ENCODE data around the gene DEPDC5.
"Not testable (repeated sequence)": the region's sequence is repeated elsewhere in the genome, so short reads cannot be mapped to it uniquely, and the experiment has no call there.

Gene DEPDC5

DNA sequence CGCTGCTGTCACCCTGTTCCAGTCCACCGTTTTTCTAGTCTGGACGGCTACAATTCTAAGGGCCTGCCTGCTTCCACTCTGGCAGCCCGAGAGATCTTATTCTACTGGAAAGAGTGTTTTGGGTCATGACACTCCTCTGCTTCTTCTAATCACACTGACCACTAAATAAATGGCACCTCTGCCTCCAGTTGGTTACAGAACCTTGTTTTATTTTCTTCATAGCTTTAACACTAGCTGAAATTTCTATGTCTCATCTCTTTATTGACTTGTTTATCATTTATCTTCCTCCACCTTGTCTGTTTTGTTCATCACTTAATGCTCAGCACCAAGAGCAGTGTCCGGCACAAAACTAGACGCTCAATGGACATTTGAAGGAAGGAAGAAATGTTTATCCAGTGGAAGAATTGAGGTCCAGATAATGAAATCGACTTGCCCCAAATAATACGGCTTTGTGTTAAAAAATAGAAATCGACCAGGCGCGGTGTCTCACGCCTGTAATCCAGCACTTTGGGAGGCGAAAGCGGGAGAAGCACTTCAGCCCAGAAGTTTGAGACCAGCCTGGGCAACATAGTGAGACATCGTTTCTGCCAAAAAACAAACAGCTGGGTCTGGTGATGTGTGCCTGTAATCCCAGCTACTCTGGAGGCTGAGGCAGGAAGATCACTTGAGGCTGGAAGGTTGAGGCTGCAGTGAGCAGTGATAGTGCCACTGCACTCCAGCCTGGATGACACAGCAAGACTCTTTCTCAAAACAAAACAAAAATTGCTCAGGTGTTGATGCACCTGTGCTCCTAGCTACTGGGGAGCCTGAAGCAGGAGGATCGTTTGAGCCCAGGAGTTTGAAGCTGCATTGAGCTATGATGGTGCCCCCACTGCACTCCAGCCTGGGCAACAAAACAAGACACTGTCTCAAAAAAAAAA is 3.2 kb upstream of the DEPDC5 start:
- DNase-seq, result no peak

DNA sequence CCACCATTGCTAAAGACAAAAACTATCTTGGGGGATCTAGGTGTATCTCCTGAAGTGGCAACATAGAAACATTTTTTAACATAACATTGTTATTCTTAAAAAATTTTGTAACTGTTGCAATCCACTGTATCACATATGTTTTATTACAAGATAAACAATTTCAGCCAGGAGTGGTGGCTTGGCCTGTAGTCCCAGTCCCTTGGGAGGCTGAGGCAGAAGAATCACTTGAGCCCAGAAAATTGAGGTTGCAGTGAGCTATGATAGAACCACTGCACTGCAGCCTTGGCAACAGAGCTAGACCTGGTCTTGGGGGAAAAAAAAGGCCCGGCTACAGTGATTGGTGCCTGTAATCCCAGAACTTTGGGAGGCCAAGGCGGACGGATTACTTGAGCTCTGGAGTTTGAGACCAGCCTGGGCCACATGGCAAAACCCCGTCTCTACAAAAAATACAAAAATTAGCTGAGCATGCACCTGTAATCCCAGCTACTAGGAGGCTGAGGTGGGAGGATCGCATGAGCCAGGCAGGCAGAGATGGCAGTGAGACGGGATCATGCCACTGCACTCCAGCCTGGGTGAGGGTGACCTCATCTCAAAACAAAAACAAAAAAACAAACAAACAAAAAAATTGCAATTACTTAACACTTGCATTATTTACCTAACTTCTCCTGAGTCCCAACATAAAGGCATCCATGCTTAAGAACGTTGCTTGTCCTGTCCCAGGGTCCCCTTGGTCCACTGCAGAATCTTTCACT is 1.5 kb upstream of the DEPDC5 start:
- DNase-seq, result no peak

DNA sequence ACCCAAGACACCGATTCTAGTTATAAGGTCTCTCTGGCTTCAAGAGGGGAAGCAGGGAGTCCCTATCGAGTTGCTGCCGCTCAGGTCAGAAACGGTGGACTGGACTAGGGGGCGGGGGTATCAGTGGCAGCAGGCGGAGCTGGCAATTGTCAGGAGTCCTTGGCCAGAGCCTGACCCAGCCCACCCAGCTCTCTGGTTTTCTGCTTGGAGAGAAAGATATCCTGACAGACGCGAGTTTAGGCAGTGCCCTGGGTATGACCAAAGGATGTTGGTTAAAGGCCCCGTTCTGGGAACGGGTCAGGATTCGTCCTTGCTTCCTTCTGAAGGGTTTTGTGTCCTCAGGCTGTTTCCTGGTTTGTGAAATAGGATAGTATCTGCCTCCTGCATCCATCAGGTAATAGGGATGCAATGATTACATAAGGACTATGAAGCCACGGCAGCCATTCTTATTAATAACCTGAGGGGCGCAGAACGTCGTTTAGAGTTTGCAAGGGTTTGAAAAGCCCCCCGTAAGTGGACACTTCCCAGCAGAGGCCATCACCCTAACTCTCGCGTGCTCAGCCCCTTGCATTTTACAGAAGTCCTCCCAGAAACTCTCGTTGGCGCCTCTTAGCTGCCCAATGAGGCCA is 700 bp upstream of the DEPDC5 start:
- peak; percentile 70 for DNase-seq

DNA sequence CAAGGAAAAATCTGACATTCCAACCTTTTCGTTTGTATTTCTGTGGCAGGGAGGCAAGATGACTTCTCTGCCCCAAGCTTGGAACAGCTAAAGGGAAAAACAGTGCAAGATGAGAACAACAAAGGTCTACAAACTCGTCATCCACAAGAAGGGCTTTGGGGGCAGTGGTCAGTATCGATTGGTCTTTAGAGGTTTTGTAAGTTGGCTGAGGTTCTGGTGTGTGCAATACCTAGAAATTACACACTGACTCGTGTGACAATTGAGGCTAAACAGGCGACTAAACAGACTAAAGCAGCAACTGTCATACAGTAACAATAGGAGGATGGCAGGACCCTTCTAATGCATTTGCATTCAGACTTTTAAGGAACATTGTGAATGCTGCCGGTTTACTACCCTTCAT is 994 bp downstream of the DEPDC5 start:
- no peak for DNase-seq

DNA sequence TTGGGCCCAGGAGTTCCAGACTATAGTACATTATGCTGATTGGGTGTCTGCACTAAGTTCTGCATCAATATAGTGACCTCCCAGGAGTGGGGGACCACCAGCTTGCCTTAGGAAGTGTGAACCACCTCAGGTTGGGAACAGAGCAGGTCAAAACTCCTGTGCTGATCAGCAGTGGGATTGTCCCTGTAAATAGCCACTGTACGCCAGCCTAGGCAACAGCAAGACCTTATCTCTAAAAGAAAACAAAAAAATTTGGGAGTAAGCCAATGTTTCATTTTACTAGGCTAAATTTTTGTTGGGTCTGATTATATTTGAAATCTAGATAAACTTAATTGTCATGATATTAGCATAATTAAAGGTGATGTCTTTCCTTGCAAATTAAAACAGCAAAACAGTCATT is 3.4 kb downstream of the DEPDC5 start:
- DNase-seq, result no peak

DNA sequence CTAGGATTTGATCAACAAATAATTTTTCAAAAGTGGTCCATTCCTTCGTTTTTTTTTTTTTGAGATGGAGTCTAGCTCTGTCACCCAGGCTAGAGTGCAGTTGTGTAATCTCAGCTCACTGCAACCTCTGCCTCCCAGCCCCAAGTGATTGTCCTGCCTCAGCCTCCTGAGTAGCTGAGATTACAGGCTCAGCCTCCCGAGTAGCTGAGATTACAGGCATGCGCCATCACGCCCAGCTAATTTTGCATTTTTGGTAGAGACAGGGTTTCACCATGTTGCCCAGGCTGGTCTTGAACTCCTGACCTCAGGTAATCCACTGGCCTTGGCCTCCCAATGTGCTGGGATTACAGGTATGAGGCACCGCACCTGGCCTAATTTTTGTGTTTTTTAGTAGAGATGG is 5.0 kb downstream of the DEPDC5 start:
- DNase-seq, result not testable (repeated sequence)

DNA sequence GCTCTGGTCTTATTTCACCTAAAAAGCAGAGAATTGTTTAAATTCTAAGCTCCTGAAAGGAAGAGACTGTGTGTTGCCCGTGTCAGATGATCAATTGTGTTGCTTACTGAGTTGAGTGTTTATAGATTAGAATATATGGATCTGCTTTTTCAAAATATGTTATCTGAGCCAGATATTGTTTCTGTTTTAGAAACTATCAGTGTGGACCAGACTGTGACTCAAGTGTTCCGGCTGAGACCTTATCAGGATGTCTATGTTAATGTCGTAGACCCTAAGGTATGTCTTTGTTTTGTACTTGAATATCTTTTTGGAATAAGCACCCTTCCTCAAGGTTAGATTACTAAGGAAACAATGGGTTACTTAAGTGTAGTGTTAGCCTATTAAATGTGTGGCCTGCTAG is 11.0 kb downstream of the DEPDC5 start:
- DNase-seq, result no peak

DNA sequence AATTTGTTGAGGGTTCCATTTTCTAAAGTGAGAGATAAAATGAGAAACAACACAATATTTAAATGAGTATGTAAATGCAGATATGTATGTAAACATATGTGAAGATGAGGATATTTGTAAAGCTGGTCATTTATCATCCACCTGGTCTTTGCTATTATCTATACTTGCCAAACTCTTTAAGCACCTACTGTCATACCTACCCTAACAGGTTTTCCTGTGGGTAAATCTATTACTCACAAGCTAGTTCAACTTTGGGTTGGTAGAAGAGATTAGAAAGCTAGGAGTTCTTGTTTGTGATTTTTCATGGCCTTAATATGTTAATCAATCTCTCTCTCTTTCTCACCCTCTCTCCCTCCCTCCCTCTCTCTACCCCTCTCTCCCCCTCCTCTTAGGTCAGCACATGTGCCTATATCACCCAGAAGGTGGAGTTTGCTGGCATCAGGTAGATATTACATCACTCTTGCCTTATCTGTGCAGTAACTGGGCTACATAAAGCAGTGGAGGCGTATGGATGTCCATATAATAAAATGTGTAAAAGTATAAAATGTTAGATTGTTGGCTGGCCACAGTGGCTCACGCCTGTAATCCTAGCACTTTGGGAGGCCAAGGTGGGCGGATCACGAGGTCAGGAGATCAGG is 14.7 kb downstream of the DEPDC5 start:
- peak; percentile 28 for DNase-seq

DNA sequence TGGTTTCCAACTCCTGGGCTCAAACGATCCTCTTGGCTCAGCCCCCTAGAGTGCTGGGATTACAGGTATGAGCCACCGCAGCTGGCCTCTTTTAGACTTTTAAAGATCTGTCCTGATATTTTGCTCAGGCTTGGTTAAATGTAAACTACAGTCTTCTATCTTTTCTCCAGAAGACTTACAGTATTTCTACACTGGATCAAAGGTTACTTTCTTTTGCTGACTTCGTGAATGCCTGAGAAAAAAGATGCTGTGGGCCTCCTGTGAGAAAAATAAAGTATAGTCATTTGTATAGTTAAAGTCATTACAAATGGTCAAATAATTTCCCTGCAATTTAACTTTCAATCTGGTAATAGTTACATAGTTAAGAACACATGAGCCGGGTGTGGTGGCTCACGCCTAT is 19.6 kb downstream of the DEPDC5 start:
- no peak for DNase-seq

DNA sequence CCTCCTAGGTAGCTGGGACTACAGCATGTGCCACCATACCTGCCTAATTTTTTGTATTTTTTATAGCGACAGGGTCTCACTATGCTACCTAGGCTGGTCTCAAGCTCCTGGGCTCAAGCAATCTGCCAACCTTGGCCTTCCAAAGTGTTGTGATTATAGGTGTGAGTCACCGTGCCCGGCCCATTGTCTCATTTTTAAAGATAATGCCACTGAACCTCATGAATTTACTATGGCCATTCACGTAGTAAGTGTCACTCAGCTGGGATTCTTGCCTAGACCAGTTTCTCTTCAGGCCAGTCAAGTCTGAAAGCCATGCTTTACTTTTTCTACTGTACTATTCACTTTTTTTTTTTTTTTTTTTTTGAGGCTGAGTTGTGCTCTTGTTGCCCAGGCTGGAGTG is 22.4 kb downstream of the DEPDC5 start:
- no peak for DNase-seq

DNA sequence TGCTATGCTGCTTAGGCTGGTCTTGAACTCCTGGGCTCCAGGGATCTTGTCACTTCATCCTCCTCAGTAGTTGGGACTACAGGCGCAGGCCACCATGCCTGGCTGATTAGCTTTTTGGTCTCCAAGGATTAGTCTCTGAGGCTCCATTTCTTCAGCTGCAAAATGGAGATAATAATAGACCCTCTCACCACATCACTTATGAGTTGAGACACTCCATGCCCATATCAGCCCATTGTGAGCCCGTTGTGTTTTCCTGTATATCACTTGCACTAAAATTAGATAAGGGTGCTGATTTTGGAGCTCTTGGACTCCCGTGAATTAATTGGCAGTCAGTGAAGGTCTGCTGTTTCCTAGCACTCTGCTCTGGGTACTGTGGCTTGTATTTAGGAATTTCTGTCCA is 36.0 kb downstream of the DEPDC5 start:
- DNase-seq, result no peak

DNA sequence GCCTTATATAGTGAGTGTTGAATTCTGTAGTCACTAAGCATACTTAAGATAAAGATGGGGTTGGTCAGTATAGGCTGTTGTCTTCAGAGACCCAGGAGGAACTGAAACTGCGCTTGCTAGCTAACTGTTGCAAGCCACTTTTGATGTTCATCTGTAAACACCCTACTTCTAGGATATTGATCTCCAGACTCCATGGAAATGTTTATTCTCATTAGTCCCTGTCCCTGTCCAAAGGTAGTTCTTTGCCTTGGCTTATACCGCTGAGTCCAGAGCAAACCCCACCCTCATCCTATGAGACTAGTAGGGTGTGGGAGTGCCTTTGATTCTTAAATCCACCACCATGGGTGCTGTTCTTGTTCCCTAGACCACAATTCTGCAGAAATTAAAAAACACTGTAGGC is 36.4 kb downstream of the DEPDC5 start:
- no peak for DNase-seq

DNA sequence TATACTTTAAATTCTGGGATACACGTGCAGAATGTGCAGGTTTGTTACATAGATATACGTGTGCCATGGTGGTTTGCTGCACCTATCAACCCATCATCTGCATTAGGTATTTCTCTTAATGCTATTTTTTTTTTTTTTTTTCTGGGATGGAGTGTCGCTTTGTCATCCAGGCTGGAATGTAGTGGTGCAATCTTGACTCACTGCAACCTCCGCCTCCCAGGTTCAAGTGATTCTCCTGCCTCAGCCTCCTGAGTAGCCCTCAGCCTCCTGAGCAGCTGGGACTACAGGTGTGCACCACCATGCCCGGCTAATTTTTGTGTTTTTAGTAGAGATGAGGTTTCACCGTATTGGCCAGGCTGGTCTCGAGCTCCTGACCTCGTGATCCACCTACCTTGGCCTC is 45.5 kb downstream of the DEPDC5 start:
- DNase-seq, result not testable (repeated sequence)

DNA sequence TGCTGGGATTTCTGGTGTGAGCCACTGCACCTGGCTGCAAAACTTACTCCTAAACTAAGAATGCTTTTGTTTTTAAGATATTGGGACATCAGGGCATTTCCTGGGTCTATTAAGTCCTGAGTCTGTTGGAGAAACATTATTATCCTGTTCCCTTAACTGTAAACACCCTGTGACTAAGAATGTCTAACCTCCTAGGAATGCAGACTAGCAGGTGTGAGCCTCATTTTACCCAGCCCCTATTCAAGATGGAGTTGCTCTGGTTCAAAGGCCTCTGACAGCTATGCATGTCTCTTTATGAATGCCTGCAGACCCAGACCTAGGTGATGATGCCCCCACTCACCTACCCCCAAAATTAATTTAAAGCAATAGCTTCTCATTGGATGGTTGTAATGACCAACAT is 46.2 kb downstream of the DEPDC5 start:
- no peak for DNase-seq

DNA sequence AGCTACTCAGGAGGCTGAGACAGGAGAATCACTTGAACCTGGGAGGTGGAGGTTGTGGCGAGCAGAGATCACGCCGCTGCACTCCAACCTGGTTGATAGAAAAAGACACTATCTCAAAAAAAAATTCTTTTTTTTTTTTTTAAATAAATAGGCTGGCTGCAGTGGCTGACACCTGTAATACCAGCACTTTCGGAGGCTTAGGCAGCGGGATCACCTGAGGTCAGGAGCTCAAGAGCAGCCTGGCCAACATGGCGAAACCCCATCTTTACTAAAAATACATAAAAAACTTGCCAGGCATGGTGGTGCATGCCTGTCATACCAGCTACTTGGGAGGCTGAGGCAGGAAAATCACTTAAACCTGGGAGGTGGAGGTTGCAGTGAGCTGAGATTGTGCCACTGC is 47.0 kb downstream of the DEPDC5 start:
- DNase-seq, result not testable (repeated sequence)

DNA sequence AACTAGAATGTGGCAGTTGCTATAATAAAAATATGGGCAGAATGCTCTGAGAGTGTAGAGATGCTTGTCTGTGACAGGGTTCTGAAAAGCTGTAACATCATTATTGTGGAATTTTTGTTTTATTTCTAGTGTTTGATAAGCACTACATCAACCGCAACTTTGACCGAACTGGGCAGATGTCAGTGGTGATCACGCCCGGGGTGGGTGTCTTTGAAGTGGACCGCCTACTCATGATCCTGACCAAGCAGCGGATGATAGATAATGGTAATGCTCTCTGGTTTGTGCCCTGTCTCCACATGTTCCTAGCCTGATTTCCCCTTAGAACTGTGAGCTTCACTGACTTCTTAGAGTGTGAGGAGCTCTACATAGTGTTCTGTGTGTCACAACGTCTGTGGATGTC is 48.8 kb downstream of the DEPDC5 start:
- no peak for DNase-seq

DNA sequence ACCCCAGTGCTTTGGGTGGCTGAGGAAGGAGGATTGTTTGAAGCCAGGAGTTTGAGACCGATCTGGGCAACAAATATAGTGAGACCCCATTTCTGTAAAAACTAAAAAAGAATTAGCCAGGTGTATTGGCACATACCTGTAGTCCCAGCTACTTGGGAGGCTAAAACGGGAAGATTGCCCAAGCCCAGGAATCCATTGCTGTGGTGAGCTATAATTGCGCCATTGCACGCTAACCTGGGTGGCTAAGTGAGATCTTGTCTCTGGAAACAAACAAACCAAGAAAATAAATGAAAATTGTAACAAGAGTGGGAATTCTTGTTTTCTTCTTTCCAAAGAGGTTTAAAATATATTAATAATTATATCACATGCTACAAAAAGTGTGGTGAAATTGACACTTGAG is 52.9 kb downstream of the DEPDC5 start:
- DNase-seq, result no peak

DNA sequence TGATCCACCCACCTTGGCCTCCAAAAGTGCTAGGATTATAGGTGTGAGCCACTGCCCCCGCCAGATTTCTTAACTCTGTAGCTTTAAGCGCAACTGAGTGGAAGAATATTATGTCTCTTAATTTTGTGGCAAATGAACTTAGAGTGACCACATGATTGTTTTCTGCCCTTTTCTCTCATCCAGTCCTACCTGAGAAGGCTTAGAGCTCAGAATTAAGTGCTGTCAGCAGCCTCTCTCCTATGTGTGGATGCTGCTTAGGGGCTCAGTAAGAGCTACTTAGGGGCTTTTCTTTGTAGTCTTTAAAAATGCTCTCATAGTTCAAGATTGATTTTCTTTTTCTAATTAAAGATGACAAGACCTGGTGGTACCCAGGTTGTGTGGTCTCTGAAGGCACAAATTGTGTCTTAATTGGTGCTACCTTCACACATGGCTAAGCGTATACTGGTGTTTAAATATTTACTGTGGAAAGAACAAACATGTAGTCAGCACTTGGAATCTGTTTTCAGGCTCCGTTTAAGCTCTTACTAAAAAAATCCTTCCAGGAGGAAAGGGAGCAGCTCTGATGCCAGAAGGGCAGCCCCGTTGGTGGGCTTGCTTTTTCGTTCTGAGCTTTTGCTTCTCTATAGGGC is 59.3 kb downstream of the DEPDC5 start:
- no peak for DNase-seq

DNA sequence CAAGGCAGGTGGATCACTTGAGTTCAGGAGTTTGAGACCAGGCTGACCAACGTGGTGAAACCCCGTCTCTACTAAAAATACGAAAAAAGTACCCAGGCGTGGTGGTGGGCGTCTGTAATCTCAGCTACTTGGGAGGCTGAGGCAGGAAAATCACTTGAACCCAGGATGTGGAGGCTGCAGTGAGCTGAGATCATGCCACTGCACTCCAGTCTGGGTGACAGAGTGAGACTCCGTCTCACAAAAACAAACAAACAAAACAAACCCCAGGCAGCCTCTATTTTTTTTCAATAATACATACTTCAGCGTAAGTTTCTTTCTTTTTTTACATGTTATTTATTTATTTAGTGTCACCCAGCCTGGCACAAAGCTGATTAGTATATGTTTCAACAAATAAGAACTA is 60.1 kb downstream of the DEPDC5 start:
- DNase-seq, result not testable (repeated sequence)

DNA sequence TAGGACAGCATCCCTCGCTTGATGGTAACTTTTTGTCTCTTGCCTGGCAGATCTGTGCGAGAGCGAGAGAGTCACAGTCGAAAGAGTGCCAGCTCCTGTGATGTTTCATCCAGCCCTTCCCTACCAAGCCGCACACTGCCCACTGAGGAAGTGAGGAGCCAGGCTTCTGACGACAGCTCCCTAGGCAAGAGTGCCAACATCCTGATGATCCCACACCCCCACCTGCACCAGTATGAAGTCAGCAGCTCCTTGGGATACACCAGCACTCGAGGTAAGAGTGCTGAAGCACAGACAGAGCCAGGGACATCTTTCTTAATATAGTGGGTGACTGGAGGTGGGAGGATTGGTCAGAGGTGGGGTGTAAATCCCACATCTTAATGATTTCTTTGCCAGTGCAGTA is 61.1 kb downstream of the DEPDC5 start:
- no peak for DNase-seq

DNA sequence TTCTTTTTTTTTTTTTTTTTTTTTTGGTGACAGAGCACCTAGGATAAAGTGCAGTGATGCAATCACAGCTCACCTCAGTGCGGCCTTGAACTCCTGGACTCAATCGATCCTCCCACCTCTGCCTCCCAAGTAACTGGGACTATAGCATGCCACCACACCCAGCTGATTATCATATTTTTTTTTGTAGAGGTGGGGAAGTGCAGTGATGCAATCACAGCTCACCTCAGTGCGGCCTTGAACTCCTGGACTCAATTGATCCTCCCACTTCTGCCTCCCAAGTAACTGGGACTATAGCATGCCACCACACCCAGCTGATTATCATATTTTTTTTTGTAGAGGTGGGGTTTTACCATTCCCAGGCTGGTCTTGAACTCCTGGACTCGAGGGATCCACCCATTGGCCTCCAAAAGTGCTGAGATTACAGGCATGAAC is 61.6 kb downstream of the DEPDC5 start:
- not testable (repeated sequence) for DNase-seq

DNA sequence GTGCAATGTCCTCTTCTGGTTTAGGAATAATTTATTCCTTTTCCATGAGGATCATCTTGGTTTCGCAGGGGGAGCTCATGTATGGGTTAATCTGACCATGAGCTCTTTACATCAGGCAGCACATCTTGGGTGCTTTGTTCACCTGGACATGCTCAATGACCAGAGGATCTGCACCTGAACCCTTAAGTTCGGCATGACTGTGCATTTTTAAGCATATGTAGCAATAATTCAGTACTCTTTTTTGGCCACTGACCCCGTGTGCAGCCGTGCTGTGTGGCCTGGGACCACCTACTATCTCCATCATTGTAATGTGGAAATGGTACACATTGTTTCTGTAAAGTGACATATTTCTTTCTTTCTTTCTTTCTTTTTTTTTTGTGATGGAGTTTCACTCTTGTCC is 62.9 kb downstream of the DEPDC5 start:
- DNase-seq, result no peak

Measured in activated CD8-positive, alpha-beta memory T cell treated with anti-CD3 and anti-CD28 coated beads for 24 hours (primary cell).